HG03280 (cell line): ENCODE data around the gene ZC3H12D.

Experiments used
- ATAC-seq: cut with Tn5 transposase; IDR thresholded peaks from one replicate; pipeline ENCODE4 v1.9.1; 2021; ENCODE audit warnings: mild to moderate bottlenecking, moderate library complexity; ENCODE audit not compliant: unreplicated experiment

The ZC3H12D gene

GRCh38 chr6:149421132-149421531 lies 63.7 kb downstream of the ZC3H12D start:
- no peak for ATAC-seq

- no peak for ATAC-seq
These were observed 65.0 kb downstream of the ZC3H12D start for GRCh38 chr6:149419696-149420404.

- no peak for ATAC-seq
These were observed 70.0 kb downstream of the ZC3H12D start for GRCh38 chr6:149414821-149415220.

- no peak for ATAC-seq
These were observed 70.8 kb downstream of the ZC3H12D start for GRCh38 chr6:149414009-149414408.

- no peak for ATAC-seq
These were observed 74.3 kb downstream of the ZC3H12D start for GRCh38 chr6:149410557-149410956.

GRCh38 chr6:149409617-149410016 lies 75.2 kb downstream of the ZC3H12D start:
- ATAC-seq: no peak

- ATAC-seq: no peak
These were observed 78.7 kb downstream of the ZC3H12D start for GRCh38 chr6:149405823-149406765.

- ATAC-seq: no peak
These were observed 81.3 kb downstream of the ZC3H12D start for GRCh38 chr6:149403534-149403933.

- no peak for ATAC-seq
These were observed 84.8 kb downstream of the ZC3H12D start, which contains the start of gene SUMO4 for GRCh38 chr6:149400050-149400449. Gene SUMO4, plus strand, starts transcription at chr6:149400262. Its CDS starts 130 bp downstream, at chr6:149400392.

- ATAC-seq: no peak
These were observed 87.4 kb downstream of the ZC3H12D start for GRCh38 chr6:149397384-149397783.
